SH-SY5Y (cell line): ENCODE results near the gene PDIA2.

ENCODE experiments used
- GATA2 ChIP-seq: IDR thresholded peaks from 2 replicates; pipeline ENCODE4 v1.6.1; 2011; ENCODE audit warnings: mild to moderate bottlenecking, low read depth, low read length
- GATA3 ChIP-seq: IDR thresholded peaks from 2 replicates; pipeline ENCODE4 v1.6.1; 2011; ENCODE audit warnings: low read depth, mild to moderate bottlenecking, low read length, moderate library complexity

DNA sequence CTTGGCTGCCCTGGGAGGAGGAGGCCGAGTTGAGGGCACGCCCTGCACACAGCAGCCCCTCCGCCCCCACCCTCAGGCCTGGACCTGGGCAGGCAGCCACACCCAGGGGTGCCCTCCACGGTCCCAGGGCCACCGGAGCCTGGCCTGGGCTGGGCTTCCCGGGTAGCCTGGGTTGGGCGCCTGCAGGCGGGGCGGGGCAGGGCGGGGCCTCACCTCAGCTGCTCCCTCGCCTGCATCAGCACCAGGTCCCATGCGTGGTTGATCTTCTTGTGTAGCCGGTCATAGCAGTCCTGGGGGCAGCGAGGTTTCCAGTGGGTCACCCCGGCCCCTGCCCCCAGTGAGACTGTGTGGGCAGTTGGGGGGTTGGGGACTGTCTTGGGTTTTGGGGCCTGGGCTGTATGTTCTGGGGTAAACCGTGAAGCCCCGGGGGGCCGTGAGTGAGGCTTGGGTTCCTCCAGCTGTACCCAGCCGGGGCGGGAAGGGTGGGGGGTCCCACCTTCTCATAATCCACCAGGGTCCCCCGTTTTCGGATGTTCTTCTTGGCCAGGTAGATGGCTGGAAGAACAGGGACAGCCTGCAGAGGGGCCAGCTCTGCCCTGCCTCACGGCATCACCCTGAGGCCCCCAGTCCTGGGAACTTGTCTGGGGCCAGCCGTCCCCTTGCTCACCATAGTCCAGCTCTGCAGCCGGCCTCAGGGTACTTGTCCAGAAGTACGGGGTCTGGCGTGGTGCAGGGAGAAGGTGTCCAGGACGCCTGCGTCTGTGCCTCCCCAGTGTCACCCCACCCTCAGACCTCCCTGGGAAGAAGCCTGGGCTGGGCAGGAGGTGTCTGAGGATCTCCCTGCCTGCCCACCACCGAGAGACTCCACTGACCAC, 9.2 kb upstream of the PDIA2 start:
- TF ChIP-seq GATA3 = no peak
- no peak for TF ChIP-seq GATA2
